Ovary (tissue), 9 donors: ENCODE data around the gene CISD3. TPM values are rescaled to one million over a fixed set of nuclear protein-coding genes. Genes with fewer than 3 reads are reported as not detected.

Experiments
- DNase-seq, 5 donors: peaks; one replicate each; pipeline ENCODE4 v3.0.0-alpha.2; 2019 to 2020
- H3K27ac ChIP-seq, 2 donors: fragments of 200-600 bp; one replicate each; pipeline versions ENCODE4 v1.5.1 to v1.8.0; 2019 to 2022
- H3K27me3 ChIP-seq: fragments of 200-600 bp; one replicate; pipeline ENCODE4 v1.8.0; 2022
- H3K36me3 ChIP-seq: fragments of 200-600 bp; sonication (generic); one replicate; pipeline ENCODE4 v1.5.1; 2019
- H3K4me1 ChIP-seq: one replicate; pipeline ENCODE4 v1.8.1; 2013; ENCODE audit warnings: mild to moderate bottlenecking, moderate library complexity; ENCODE audit not compliant: insufficient read depth
- H3K4me3 ChIP-seq: fragments of 200-600 bp; sonication (generic); one replicate; pipeline ENCODE4 v1.5.1; 2017
- H3K9me3 ChIP-seq, 2 donors: fragments of 200-600 bp in 1 of 2; sonication (generic) in 1 of 2; one replicate each; pipeline versions ENCODE4 v1.5.1 to v1.8.1; 2013 to 2019; ENCODE audit warnings: mild to moderate bottlenecking in 1 of 2, moderate library complexity in 1 of 2
- EP300 ChIP-seq: sonication (generic); formaldehyde crosslinking; IDR thresholded peaks from one replicate; pipeline ENCODE4 v1.6.1; 2017; ENCODE audit warnings: antibody characterized with exemption
- POLR2A ChIP-seq: fragments of 450-650 bp; IDR thresholded peaks from one replicate; pipeline ENCODE4 v1.6.1; 2017; ENCODE audit warnings: antibody characterized with exemption, mild to moderate bottlenecking, moderate library complexity
- WGBS, 3 donors: extraction: QIAGEN DNeasy Blood & Tissue Kit in 1 of 3; methylation state at CpG; one replicate each; pipeline versions ENCODE4 v1.1.5 to v1.1.7; 2013 to 2017; 5-methylcytosine and 5-hydroxymethylcytosine counted together
- intact Hi-C, 4 donors: fragments of 100-400 bp; cut with DNase I; formaldehyde crosslinking; loops; one replicate each; pipeline versions ENCODE4 v1.11.0 to v1.15.1; 2022 to 2023
- polyA plus RNA-seq, 2 donors: library from polyadenylated mRNA; stranded (reverse); fragments of 200-250 nt in 1 of 2; fragments of 350-450 nt in 1 of 2; fragmentation: Illumina TruSeq in 1 of 2; extraction: RNeasy Lipid Tissue Mini Kit (QIAGEN cat#74804) in 1 of 2; gene quantifications; one replicate each; pipeline ENCODE4 v1.2.3, GENCODE V29; 2013 to 2014
- total RNA-seq, 7 donors: library from RNA; depleted of rRNA in 2 of 7; stranded (reverse); fragments of >200 nt in 2 of 7; fragmentation: NEBNext Ultra II Directional in 3 of 7; extraction: Animal tissue kit (Norgen Biotek cat#: 25700) in 3 of 7; gene quantifications; one replicate each; pipeline versions ENCODE4 v1.1.0 to v1.2.4, GENCODE V29; 2016 to 2023
- TF ChIP-seq, protein P1 (sequence below), 3 donors: fragments of 450-650 bp in 2 of 3; fragments of 200-600 bp in 1 of 3; IDR thresholded peaks; one replicate each; pipeline versions ENCODE4 v1.5.1 to v1.8.0; 2016 to 2022; ENCODE audit warnings: antibody characterized with exemption in 3 of 3, mild to moderate bottlenecking in 1 of 3
- donor health status: DM: no; HTN: no; CAD: no; lungs with moderate emphysema.
- donor health status: DM: no; HTN: no; CAD: no.
- donor health status: Bipolar disorder and iron deficiency.
- donor health status: DM: yes; HTN: yes; CAD: no.
- donor health status: DM: no; HTN: no; CAD: no.
- donor health status: DM: yes; HTN: yes; CAD: no.

The CISD3 gene
- total and polyA plus RNA-seq, 9 donors: 6.2 to 31.1 (median 19.7) TPM

DNA sequence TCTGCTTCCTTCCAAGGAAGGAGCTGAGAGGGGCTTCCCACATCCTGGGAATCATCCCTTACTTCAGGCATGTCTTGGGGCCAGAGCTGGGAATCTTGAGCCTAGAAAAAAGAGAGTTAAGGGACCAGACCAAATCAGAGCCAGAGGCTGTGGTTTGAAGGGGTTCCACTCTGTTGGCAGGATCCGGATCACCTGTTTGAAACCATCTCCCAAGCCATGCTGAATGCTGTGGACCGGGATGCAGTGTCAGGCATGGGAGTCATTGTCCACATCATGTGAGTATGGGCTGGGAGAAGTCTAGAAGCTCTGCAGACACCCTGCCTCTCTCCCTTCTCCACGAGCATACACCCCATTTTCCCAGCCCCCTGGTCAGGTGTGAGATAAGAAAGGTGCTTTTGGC, 32.1 kb downstream of the CISD3 start:
- H3K9me3 ChIP-seq: no peaks in the 10 kb centered on the region
- 73 to 89% (median 83%) methylated on average over 3 of the region's 3 CpGs for WGBS, 3 donors
- H3K4me1 ChIP-seq: no peaks in the 10 kb centered on the region
- H3K27ac ChIP-seq: no peak overlapping the region
- H3K36me3 ChIP-seq: no peaks in the 10 kb centered on the region
- no peak for TF ChIP-seq POLR2A
- TF ChIP-seq, protein P1, sequence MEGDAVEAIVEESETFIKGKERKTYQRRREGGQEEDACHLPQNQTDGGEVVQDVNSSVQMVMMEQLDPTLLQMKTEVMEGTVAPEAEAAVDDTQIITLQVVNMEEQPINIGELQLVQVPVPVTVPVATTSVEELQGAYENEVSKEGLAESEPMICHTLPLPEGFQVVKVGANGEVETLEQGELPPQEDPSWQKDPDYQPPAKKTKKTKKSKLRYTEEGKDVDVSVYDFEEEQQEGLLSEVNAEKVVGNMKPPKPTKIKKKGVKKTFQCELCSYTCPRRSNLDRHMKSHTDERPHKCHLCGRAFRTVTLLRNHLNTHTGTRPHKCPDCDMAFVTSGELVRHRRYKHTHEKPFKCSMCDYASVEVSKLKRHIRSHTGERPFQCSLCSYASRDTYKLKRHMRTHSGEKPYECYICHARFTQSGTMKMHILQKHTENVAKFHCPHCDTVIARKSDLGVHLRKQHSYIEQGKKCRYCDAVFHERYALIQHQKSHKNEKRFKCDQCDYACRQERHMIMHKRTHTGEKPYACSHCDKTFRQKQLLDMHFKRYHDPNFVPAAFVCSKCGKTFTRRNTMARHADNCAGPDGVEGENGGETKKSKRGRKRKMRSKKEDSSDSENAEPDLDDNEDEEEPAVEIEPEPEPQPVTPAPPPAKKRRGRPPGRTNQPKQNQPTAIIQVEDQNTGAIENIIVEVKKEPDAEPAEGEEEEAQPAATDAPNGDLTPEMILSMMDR (IDR thresholded peaks at IDR 0.05): no peak
- no peak for TF ChIP-seq EP300
- H3K27me3 ChIP-seq: no peaks in the 10 kb centered on the region
- no peak overlapping the region for H3K4me3 ChIP-seq
- intact Hi-C loops: no loop called here
- DNase-seq: no peak

- Histone ChIP-seq H3K4me3 (no peak overlapping the region), H3K4me1 (no peaks in the 10 kb centered on the region), H3K36me3 (no peaks in the 10 kb centered on the region), H3K27me3 (no peaks in the 10 kb centered on the region), H3K9me3 (no peaks in the 10 kb centered on the region), H3K27ac (no peak overlapping the region)
- WGBS, 3 donors: 87 to 94% (median 90%) methylated on average over 5 of the region's 5 CpGs
- TF ChIP-seq, protein P1 (IDR thresholded peaks at IDR 0.05): no peak
- no peak for TF ChIP-seq POLR2A
- no peak for TF ChIP-seq EP300
- DNase-seq: no peak
- intact Hi-C loops: no loop called here
Observed at GRCh38 chr17:38766341-38766740, 36.2 kb downstream of the CISD3 start.

DNA sequence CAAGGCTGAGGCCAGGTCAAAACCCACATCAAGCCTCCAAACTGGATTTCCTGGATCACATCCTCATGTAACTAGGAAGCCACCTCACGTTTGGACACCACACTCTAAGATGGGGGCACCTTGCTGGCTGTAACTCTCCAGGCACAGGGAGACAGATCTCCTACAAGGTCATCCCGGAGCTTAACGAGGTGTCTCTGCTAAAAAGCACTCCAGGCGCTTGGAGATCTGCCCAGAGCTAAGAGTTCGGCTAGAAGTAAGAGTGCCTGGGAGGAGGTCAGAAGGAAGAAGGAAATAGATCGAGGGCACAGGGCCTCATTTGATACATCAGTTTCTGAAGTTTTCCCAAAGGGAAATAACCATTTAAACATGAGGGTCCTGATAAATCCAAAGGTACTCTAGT, 38.3 kb downstream of the CISD3 start:
- Histone ChIP-seq H3K4me1 (no peaks in the 10 kb centered on the region), H3K36me3 (no peaks in the 10 kb centered on the region), H3K27me3 (no peaks in the 10 kb centered on the region), H3K9me3 (no peaks in the 10 kb centered on the region), H3K27ac (no peak overlapping the region), H3K4me3 (no peak overlapping the region)
- 37 to 48% (median 40%) methylated on average over 6 of the region's 6 CpGs for WGBS, 3 donors
- no peak for TF ChIP-seq POLR2A
- no peak for TF ChIP-seq EP300
- TF ChIP-seq, protein P1 (IDR thresholded peaks at IDR 0.05): no peak
- intact Hi-C loops: no loop called here
- no peak for DNase-seq

DNA sequence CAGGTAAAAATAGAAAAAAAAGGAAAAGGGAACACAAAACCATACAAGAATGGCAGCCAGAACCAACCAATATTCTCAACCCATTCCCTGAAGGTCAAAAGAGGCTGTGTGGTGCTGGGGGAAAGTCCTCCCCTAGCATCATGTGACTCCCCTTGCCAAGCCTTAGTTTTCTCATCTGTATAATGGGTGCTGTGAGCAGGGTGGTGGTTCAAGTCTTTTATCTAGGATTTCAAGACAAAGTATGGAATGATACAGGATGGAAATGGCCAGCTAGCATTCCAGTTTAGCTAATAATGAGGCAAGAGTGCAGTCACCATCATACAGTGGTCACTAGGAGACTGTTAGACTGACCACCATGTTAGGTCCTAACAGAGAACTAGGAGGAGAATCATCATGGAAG, 43.1 kb downstream of the CISD3 start:
- TF ChIP-seq POLR2A: no peak
- no peak for TF ChIP-seq EP300
- TF ChIP-seq, protein P1 (IDR thresholded peaks at IDR 0.05): no peak
- no peaks in the 10 kb centered on the region for H3K36me3 ChIP-seq
- intact Hi-C loops: no loop called here

More for the DNA sequence above, 43.1 kb downstream of the CISD3 start:
- Histone ChIP-seq H3K4me1 (no peaks in the 10 kb centered on the region), H3K27me3 (no peaks in the 10 kb centered on the region), H3K4me3 (no peak overlapping the region), H3K9me3 (no peaks in the 10 kb centered on the region), H3K27ac (no peak overlapping the region)
- no peak for DNase-seq
